GM20431 (cell line): ENCODE data around the gene VAC14.

Source experiments
- in situ Hi-C: fragments of 300-500 bp; cut with MseI, MboI; formaldehyde crosslinking; loops from one replicate; pipeline ENCODE4 v1.15.0; 2020; ENCODE audit warnings: low sequenced_read_pairs; ENCODE audit not compliant: unreplicated experiment

Gene VAC14

DNA sequence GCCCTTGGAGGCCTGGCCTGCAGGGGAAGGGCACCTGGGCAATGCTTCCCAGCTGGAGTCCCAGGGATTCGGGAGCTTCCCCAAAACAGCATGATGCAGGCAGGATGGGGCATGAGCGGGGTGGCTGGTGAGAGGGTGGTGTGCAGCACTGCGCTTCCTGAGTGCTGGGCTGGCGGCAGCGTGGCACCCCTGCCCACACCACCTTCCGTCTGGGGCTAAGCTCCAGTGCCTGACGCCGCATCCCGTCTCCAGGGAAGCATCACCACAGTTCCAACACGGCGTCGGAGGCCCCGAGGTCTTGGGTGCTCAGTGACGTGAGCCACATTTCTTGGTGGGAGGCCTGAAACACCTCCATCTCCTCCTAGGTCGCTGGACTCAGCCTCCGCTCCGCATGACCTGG lies 101.3 kb downstream of the VAC14 start:
- in situ Hi-C loops, result no loop called here

DNA sequence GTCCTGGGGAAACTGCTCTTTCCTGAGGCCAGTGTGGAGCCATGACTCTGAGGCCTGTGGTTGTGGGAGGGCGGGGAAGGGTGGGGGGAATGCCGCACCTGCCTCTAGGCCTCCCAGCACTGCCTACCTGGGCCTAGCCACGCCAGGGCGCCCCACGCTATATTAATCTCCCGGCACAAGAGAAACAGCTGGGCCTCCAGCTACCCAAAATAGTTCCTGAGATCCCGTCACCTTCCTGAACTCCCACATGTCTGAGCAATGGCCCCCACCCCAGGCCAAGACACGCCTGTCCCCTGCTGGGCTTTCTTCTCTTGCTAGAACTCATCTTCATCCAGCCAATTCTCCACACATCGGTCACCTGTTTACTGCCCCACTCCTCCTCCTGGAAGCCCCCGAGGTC lies 102.1 kb downstream of the VAC14 start:
- in situ Hi-C loops, result no loop called here

- in situ Hi-C loops, result no loop called here
These were observed 103.3 kb downstream of the VAC14 start for GRCh38 chr16:70697594-70698170.

- in situ Hi-C loops, result no loop called here
These were observed 103.9 kb downstream of the VAC14 start for GRCh38 chr16:70696952-70697593.

DNA sequence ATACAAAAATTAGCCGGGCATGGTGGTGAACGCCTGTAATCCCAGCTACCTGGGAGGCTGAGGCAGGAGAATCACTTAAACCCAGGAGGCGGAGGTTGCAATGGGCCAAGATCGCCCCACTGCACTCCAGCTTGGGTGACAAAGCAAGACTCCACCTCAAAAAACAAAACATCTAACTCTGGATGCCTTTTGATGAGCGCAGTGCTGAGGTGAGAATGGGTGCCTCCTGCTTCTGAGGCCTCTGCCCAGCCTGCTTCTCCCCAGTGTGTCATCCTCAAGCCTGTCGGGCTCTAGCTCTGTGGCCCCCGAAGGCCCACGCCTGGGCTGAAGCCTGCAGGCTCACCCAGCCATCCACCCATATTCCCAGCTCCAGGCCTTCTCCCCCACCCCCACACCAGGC lies 104.6 kb downstream of the VAC14 start:
- in situ Hi-C loops, result no loop called here

GRCh38 chr16:70695331-70696070 lies 105.5 kb downstream of the VAC14 start:
- in situ Hi-C loops, result no loop called here

DNA sequence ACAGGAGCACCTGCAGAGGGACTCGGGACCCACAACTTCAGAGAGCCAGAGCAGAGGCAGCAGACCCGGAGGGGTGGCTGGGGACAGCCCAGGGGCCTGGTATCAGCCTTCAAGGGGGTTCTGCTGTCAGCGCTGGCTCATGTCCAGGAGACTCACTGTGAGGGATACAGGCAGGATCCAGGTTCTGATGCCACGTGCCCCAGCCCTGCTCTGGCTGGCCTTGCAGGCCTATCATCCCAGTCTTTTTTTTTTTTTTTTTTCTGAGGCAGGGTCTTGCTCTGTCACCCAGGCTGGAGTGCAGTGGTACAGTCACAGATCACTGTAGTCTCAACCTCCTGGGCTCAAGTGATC lies 106.1 kb downstream of the VAC14 start:
- in situ Hi-C loops, result no loop called here

- in situ Hi-C loops, result no loop called here
These were observed 106.7 kb downstream of the VAC14 start for GRCh38 chr16:70694088-70694867.

DNA sequence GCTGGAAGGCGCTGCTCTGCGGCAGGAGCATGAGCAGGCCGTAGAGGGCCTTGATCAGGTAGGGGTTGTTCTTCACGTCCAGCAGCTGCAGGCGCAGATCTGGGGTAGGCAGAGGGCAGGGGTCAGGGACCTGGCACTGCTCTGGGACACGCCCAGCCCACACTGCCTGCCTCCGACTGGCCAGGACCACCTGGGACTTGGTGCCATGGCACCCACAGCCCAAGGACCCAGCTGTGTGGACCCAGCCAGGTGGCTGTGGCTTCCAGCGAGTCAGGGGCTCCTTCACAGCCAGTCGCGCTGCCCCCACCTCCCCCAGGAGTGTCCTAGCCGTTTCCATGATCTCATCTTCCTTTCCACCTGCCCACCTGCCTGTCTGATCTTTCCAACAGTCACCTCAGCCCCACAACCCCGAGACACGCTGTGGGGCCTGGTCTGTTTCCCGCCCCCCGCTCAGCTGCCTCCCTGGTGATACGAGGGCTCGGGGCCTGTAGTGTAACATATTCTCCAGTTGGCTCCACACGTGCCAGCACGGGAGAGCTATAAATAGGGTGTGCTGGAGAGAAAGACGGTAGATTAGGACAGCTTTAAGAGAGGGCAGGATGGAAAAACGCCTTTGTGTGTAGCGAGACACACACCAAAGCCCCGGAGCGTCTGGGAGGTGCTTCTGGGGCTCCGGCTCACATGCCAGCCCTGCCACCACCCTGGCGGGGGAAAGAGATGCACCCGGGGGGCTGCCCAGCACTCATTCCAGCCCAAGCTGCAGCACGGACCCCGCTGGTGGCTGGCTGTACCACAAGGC lies 107.9 kb downstream of the VAC14 start:
- in situ Hi-C loops, result no loop called here

GRCh38 chr16:70692130-70692872 lies 108.7 kb downstream of the VAC14 start:
- in situ Hi-C loops, result no loop called here

DNA sequence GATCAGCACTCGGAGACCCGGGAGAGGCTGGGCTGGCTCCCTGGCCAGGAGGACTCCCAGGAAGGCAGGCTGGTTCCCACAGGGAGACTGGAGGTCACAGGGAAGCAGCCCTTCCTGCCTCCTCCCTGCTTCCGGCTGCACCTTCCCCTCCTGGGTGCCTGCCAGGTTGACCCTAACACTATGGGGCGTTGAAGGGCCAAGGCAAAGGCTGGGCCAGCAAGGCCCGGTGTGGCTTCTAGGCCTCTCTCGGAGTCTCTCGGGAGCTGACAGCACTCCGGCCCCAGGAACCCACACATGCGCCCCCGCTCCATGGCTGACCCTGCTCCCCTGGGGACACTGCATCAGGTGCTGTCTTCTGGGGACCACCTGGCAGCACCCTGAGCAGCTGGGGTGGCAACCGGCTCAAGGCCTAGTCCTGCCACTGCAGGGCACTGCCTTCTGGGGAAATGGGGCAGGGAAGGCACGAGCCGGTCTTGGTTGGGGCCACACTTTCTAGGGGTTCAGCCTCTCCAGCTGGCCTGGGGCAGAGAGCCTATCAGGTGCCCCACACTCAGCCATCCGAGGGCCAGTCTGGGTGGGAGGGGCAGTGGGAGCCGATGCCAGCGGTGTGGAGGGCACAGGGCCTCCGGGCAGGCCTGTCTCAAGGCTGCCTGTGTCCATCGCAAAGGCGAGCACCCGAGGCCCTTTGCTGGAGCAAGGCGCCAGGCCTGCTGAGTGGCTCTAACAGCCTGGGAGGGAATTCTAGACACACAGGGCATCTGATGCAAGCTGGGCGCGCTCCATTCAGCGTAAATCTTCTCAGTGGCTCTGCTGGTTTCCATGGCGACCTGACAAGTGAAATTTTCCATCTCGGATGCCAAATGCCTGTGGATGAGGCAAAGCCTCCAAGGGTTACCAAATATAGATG lies 109.5 kb downstream of the VAC14 start:
- in situ Hi-C loops, result no loop called here

DNA sequence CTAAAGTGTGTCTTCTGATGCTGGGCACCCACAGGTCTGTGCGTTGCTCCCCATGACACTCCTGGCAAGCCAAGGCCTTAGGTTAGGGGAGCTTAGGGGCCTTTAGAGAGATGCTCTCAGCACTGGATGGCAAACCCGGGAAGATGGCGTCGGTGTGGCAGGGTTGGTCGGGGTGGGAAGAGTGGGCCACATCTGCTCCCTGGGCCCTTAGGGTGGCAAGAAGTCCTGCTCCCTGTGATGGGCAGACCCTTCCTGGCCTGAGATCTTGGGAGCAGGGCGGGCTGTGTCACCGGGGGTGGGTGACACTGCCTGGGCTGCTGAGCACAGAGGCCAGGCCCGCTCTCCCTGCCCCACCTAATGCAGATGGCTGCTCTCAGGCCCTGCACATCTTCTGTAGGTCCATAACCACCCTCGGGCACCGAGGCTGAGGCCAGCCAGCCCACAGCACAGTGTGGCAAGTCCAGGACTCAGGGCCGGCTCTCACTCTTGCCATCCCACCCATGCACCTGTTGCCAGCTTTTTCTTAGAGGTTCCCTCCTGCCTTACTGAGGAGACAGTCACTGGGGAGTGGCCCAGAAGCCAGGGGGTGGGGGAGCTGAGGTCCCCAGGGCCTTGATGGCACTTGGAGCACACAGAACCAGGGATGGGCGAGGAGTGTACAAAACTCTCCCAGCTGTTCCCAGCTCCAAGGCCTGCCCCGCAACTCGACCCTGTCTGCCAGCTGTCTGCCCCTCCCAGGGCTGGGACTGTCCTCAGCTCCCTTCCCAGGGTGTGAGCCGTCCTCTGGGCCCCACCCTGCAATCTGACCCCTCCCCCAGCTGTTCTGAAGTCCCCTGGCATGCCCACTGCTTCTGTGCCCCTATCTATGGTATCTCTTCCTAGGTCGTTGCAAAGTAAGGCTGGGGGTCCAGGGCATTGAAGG lies 110.7 kb downstream of the VAC14 start:
- in situ Hi-C loops, result loop anchor here (10.0 kb wide), 1 partner anchor 85 kb away; no protein-coding TSS in a partner anchor

GRCh38 chr16:70689035-70689969 lies 111.7 kb downstream of the VAC14 start:
- in situ Hi-C loops, result loop anchor here (10.0 kb wide), 1 partner anchor 85 kb away; no protein-coding TSS in a partner anchor

DNA sequence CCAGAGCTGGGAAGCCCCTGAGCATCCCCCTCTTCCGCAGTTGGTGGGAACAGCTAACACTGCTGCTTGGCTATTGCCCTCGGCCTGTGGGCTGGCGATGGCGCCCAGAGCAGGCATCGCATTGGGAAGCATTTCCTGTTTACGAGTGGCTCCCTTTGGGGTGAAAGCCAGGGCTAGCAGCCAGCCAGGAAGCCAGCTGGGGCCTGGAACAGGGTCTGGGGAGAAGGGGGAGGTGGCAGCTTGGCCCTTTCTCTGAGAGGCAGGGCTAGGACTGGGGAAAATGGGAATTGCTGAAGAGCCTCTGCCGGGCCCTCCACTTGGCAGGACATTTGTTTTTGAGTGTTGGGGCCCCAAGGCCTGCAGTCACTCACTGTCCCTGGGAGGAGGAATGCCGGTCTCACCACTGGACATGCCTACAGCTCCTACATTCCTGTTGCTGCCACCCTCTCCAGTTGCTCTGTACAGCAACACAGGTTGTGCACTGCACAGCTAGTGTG lies 112.7 kb downstream of the VAC14 start:
- in situ Hi-C loops, result loop anchor here (10.0 kb wide), 1 partner anchor 87 kb away; no protein-coding TSS in a partner anchor

GRCh38 chr16:70687671-70688245 lies 113.2 kb downstream of the VAC14 start:
- in situ Hi-C loops, result loop anchor here (10.0 kb wide), 1 partner anchor 87 kb away; no protein-coding TSS in a partner anchor
